Mucosa of descending colon (tissue), 3 donors: ENCODE data around the gene ZNF586. TPM values are rescaled to one million over a fixed set of nuclear protein-coding genes. Genes with fewer than 3 reads are reported as not detected.
"Not testable (repeated sequence)": the region's sequence is repeated elsewhere in the genome, so short reads cannot be mapped to it uniquely, and the experiment has no call there.

Source experiments
- ATAC-seq: fragments of 200-7000 bp; cut with Tn5 transposase; one replicate; pipeline ENCODE4 v1.9.1; 2020; ENCODE audit warnings: mild to moderate bottlenecking, moderate library complexity
- DNase-seq, 3 donors: peaks; one replicate each; pipeline ENCODE4 v3.0.0-alpha.2; 2020
- H3K36me3 ChIP-seq: fragments of 200-600 bp; one replicate; pipeline ENCODE4 v1.8.0; 2021; ENCODE audit warnings: low read depth, mild to moderate bottlenecking
- H3K4me1 ChIP-seq: fragments of 200-600 bp; one replicate; pipeline ENCODE4 v1.8.0; 2021; ENCODE audit warnings: low read depth, mild to moderate bottlenecking
- H3K4me3 ChIP-seq: fragments of 200-600 bp; one replicate; pipeline ENCODE4 v1.8.0; 2021; ENCODE audit warnings: mild to moderate bottlenecking
- H3K9me3 ChIP-seq: fragments of 200-600 bp; one replicate; pipeline ENCODE4 v1.8.0; 2021; ENCODE audit warnings: mild to moderate bottlenecking
- intact Hi-C, 2 donors: fragments of 100-400 bp; cut with DNase I in 1 of 2; cut with micrococcal nuclease in 1 of 2; formaldehyde crosslinking; loops; one replicate each; pipeline versions ENCODE4 v1.11.0 to v1.11.1; 2022; cut with DNase I, micrococcal nuclease
- total RNA-seq, 3 donors: library from RNA; stranded (reverse); fragmentation: NEBNext Ultra II Directional in 2 of 3; extraction: Animal tissue kit (Norgen Biotek cat#: 25700) in 2 of 3; gene quantifications; one replicate each; pipeline versions ENCODE4 v1.2.1 to v1.2.4, GENCODE V29; 2021 to 2023
- TF ChIP-seq, protein P1 (sequence below): fragments of 200-600 bp; IDR thresholded peaks from one replicate; pipeline ENCODE4 v1.8.0; 2022; ENCODE audit warnings: antibody characterized with exemption, mild to moderate bottlenecking
- donor health status: DM: no; HTN: no; CAD: no; lungs with moderate emphysema.
- donor health status: DM: no; HTN: no; CAD: no.
- donor health status: DM: no; HTN: yes; CAD: no.

Gene ZNF586
- total RNA-seq, 3 donors from 2014 or later: 16.4 to 25.2 (median 20.4) TPM

DNA sequence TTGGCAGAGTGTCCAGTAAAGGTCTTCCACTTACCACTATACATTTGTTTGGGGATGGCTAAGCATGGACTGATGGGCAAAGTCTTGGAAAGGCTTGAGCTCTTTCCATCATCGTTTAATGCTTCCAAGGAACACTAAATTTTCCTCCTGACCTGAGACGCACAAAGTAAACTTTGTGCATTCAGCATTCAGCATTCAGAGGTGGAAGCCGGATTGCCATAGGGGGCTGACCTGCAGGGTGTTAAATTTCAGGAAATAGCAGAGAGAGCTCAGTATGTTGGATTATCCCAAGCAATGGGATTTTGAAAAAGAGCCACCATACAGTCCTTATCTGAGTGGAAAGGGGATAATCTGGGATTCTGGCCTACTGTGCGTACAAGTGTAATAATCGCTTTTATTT is 31.2 kb downstream of the ZNF586 start:
- Histone ChIP-seq H3K4me3 (no peak overlapping the region), H3K36me3 (no peaks in the 10 kb centered on the region), H3K4me1 (peaks cover 24% of the 10 kb centered on the region), H3K9me3 (no peaks in the 10 kb centered on the region)
- DNase-seq: no peak
- TF ChIP-seq, protein P1, sequence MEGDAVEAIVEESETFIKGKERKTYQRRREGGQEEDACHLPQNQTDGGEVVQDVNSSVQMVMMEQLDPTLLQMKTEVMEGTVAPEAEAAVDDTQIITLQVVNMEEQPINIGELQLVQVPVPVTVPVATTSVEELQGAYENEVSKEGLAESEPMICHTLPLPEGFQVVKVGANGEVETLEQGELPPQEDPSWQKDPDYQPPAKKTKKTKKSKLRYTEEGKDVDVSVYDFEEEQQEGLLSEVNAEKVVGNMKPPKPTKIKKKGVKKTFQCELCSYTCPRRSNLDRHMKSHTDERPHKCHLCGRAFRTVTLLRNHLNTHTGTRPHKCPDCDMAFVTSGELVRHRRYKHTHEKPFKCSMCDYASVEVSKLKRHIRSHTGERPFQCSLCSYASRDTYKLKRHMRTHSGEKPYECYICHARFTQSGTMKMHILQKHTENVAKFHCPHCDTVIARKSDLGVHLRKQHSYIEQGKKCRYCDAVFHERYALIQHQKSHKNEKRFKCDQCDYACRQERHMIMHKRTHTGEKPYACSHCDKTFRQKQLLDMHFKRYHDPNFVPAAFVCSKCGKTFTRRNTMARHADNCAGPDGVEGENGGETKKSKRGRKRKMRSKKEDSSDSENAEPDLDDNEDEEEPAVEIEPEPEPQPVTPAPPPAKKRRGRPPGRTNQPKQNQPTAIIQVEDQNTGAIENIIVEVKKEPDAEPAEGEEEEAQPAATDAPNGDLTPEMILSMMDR: no peak
- intact Hi-C loops: no loop called here
- no peak for ATAC-seq

DNA sequence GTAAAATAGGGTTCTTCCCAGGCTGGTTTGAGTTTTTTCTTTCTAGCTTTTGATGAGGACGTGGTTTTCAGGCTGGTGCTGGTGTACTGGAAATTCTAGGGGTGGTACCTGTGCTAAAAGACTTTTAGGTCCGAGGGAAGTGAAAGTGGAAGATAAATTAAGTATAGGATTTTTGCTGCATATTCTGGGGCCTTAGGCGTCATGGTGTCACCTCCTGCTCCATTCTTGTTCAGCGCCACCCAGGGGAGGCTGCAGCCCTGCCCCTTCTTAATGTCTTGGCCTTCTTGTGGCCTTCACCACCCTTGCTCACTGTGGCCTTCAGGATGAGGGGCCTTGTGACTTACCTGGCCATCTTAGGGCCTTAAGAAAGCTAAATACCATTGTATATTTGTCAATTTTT is 32.8 kb downstream of the ZNF586 start:
- ATAC-seq (no peak), DNase-seq (no peak)
- Histone ChIP-seq H3K4me3 (no peak overlapping the region), H3K4me1 (peaks cover 27% of the 10 kb centered on the region), H3K36me3 (no peaks in the 10 kb centered on the region), H3K9me3 (no peaks in the 10 kb centered on the region)
- TF ChIP-seq, protein P1: no peak
- intact Hi-C loops: no loop called here

DNA sequence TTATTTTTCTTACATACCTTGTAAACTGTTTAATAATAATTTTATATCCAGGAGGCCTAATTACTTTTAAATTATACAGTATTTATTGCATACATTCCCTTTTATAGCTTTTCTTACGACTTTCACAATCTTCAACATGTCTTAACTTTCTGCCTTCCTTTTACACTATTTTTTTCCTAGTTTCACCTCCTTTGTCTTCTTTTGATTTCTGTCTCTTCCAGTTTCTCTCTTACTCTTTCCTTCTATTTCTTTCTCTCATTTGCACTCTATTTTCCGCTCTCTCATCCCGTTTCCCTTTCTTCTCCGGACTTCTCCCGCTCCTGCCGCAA is 33.8 kb downstream of the ZNF586 start:
- intact Hi-C loops: no loop called here
- no peak for ATAC-seq
- H3K36me3 ChIP-seq: no peaks in the 10 kb centered on the region
- H3K4me1 ChIP-seq: peaks cover 27% of the 10 kb centered on the region
- TF ChIP-seq, protein P1: no peak
- no peak for DNase-seq
- no peaks in the 10 kb centered on the region for H3K9me3 ChIP-seq
- H3K4me3 ChIP-seq: no peak overlapping the region

DNA sequence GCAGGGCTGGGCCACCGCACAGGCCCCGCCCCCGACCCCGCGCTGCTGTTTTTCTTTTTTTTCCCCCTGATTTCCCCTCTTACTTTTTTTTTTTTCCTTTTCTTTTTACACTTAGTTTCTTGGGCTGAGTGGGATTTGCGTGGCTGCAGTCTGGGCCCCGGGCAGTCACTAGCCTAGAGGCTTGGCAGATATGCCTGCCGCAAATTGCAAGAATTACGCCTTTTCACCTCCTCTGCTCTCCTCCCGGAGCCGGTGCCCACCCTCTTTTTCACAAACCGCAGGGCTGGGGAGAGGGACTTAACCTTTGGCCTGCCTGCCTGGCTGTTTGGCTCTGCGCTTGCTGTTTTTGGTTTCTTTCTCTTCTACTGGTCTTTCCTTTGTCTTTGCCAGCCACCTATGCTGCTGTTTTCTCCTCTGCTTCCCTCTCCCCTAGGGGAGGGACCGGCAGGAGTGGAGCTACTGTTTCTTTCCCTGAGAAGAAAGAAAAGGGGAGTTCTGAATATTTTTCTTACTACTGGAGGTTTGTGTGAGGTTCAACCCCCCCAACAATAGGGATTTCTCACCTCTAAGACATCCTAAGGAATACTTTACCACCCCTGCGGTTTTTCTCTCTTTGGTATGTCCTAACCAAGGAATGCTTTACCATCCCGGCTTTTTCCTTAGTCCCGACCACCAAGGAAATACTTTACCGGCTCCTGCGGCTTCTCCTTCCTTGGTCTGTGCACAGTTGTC is 34.3 kb downstream of the ZNF586 start:
- DNase-seq: peak; percentile 51 to 66 (median 60)
- intact Hi-C loops: no loop called here

DNA sequence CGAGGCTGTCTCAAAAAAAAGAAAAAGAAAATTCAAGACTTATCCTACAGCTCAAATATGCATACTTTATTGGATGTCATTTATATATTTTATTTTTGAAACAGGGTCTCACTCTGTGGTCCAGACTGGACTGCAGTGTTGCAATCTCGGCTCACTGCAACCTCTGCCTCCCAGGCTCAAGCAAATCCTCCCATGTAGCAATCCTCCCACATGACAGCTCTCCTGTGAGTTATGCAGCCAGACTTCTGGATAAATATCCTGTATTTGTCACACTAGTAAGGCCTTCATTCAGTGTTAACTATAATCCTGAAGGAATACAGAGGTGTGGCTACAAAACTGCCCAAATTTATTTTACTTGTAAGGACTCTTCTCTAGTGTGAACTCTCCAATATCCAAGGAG is 38.1 kb downstream of the ZNF586 start:
- ATAC-seq: no peak
- TF ChIP-seq, protein P1: no peak
- no peak for DNase-seq
- Histone ChIP-seq H3K9me3 (no peaks in the 10 kb centered on the region), H3K36me3 (no peaks in the 10 kb centered on the region), H3K4me3 (no peak overlapping the region), H3K4me1 (peaks cover 21% of the 10 kb centered on the region)
- intact Hi-C loops: no loop called here

More for the DNA sequence above, 34.3 kb downstream of the ZNF586 start:
- ATAC-seq: peak; percentile 55
- no peaks in the 10 kb centered on the region for H3K9me3 ChIP-seq
- TF ChIP-seq, protein P1: no peak
- no peaks in the 10 kb centered on the region for H3K36me3 ChIP-seq
- H3K4me3 ChIP-seq: peak overlapping the region; percentile 9
- peaks cover 27% of the 10 kb centered on the region for H3K4me1 ChIP-seq

DNA sequence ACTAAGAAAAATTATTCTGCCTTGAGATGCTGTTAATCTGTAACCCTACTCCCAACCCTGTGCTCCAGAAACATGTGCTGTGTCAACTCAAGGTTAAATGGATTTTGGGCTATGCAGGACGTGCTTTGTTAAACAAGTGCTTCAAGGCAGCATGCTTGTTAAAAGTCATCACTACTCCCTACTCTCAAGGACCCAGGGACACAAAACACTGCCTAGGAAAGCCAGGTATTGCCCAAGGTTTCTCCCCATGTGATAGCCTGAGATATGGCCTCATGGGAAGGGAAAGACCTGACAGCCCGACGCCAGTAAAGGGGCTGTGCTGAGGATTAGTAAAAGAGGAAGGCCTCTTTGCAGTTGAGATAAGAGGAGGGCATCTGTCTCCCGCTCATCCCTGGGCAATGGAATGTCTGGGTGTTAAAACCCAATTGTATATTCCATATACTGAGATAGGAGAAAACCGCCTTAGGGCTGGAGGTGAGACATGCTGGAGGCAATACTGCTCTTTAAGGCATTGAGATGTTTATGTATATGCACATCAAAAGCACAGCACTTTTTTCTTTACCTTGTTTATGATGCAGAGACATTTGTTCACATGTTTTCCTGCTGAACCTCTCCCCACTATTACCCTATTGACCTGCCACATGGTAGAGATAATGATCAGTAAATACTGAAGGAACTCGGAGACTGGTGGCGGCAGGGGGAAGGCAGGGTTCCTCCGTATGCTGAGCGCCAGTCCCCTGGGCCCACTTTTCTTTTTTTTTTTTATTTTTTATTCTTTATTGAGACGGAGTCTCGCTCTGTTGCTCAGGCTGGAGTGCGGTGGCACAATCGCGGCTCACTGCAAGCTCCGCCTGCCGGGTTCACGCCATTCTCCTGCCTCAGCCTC is 41.2 kb downstream of the ZNF586 start:
- H3K9me3 ChIP-seq, H3K36me3 ChIP-seq, intact Hi-C loops, ATAC-seq, H3K4me3 ChIP-seq: not testable (repeated sequence)
- peak in 1 of 3 donors; percentile 44 for DNase-seq
- H3K4me1 ChIP-seq: peaks cover 18% of the 10 kb centered on the region
